DND-41 (cell line): ENCODE results near the gene EXOC3L2.

Experiments
- ATAC-seq: fragments of 200-7000 bp; cut with Tn5 transposase; 3 replicates; pipeline ENCODE4 v1.9.1; 2021; ENCODE audit warnings: low read depth; ENCODE audit not compliant: insufficient read depth
- DNase-seq: peaks from one replicate; pipeline ENCODE4 v3.0.0-alpha.2; 2020
- H2AFZ ChIP-seq: 2 replicates; pipeline ENCODE4 v1.6.0; 2012; ENCODE audit warnings: low read depth, low read length
- H3K27ac ChIP-seq: 2 replicates; pipeline ENCODE4 v1.5.1; 2012; ENCODE audit warnings: low read length, inconsistent platforms
- H3K27me3 ChIP-seq: fragments of 200-600 bp; sonication (generic); 2 replicates; pipeline ENCODE4 v1.6.0; 2012; ENCODE audit warnings: low read length, mild to moderate bottlenecking, inconsistent platforms; ENCODE audit not compliant: insufficient read depth, poor library complexity
- H3K36me3 ChIP-seq: 2 replicates; pipeline ENCODE4 v1.5.1; 2012; ENCODE audit warnings: low read length, inconsistent platforms; ENCODE audit not compliant: insufficient read depth
- H3K4me1 ChIP-seq: 2 replicates; pipeline ENCODE4 v1.5.1; 2012; ENCODE audit warnings: mild to moderate bottlenecking, low read length; ENCODE audit not compliant: insufficient read depth
- H3K4me2 ChIP-seq: 2 replicates; pipeline ENCODE4 v1.6.0; 2012; ENCODE audit warnings: mild to moderate bottlenecking, moderate library complexity, low read length, inconsistent platforms; ENCODE audit not compliant: insufficient read depth
- H3K4me3 ChIP-seq, 2 experiments: fragments of 200-600 bp in 1 of 2; shearing (Covaris generic) in 1 of 2; 2 replicates each; pipeline ENCODE4 v1.5.1; 2012 to 2016; ENCODE audit warnings: inconsistent platforms in 2 of 2, low read length in 2 of 2, mild to moderate bottlenecking in 2 of 2, low read depth in 1 of 2, moderate library complexity in 1 of 2
- H3K79me2 ChIP-seq: 2 replicates; pipeline ENCODE4 v1.6.0; 2012; ENCODE audit warnings: low read length, inconsistent platforms; ENCODE audit not compliant: insufficient read depth
- H3K9ac ChIP-seq: 2 replicates; pipeline ENCODE4 v1.6.0; 2012; ENCODE audit warnings: low read depth, mild to moderate bottlenecking, inconsistent platforms, low read length, moderate library complexity
- H3K9me3 ChIP-seq: 2 replicates; pipeline ENCODE4 v1.5.1; 2012; ENCODE audit warnings: low read length, moderate library complexity, mild to moderate bottlenecking, inconsistent platforms; ENCODE audit not compliant: insufficient read depth, severe bottlenecking
- H4K20me1 ChIP-seq: 2 replicates; pipeline ENCODE4 v1.6.0; 2012; ENCODE audit warnings: low read length; ENCODE audit not compliant: insufficient read depth
- EZH2 ChIP-seq: IDR thresholded peaks from 3 replicates; pipeline ENCODE4 v1.6.1; 2012; ENCODE audit warnings: borderline replicate concordance, low read depth, mild to moderate bottlenecking, moderate library complexity, low read length, inconsistent platforms; ENCODE audit not compliant: severe bottlenecking
- TF ChIP-seq, protein P1 (sequence below): IDR thresholded peaks from 2 replicates; pipeline ENCODE4 v1.5.1; 2012; ENCODE audit warnings: borderline replicate concordance, low read length, moderate library complexity, mild to moderate bottlenecking; ENCODE audit not compliant: poor library complexity, severe bottlenecking; ENCODE audit errors: extremely low read depth

The EXOC3L2 gene

DNA sequence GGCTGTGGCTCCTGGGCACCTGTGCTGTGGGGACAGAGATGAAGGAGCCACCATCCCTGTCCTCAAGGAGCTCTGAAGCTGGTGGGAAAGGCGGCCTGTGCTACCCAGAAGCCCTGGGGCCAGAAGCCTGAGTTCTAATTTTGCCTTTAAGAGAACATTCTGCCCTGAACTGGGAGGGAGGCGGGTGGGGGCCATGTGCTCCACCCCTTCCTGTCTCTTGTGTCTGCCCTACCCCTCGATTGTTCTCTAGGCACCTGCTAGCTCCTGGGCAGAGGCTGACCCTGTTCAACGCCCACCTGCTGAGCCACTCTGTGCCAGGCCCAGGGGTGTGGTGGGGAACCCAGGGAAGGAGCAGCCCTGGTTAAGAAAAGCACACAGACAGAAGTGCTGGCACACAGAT is 73.0 kb downstream of the EXOC3L2 start:
- H3K36me3 ChIP-seq = no peaks in the 10 kb centered on the region
- peaks cover 5% of the 10 kb centered on the region for H3K79me2 ChIP-seq
- H3K4me3 ChIP-seq = no peak overlapping the region
- ATAC-seq = peak; percentile 51; the same call in 2 of the 3 replicates
- H3K4me2 ChIP-seq = no peak overlapping the region
- no peaks in the 10 kb centered on the region for H3K9me3 ChIP-seq
- TF ChIP-seq EZH2 = no peak
- TF ChIP-seq, protein P1, sequence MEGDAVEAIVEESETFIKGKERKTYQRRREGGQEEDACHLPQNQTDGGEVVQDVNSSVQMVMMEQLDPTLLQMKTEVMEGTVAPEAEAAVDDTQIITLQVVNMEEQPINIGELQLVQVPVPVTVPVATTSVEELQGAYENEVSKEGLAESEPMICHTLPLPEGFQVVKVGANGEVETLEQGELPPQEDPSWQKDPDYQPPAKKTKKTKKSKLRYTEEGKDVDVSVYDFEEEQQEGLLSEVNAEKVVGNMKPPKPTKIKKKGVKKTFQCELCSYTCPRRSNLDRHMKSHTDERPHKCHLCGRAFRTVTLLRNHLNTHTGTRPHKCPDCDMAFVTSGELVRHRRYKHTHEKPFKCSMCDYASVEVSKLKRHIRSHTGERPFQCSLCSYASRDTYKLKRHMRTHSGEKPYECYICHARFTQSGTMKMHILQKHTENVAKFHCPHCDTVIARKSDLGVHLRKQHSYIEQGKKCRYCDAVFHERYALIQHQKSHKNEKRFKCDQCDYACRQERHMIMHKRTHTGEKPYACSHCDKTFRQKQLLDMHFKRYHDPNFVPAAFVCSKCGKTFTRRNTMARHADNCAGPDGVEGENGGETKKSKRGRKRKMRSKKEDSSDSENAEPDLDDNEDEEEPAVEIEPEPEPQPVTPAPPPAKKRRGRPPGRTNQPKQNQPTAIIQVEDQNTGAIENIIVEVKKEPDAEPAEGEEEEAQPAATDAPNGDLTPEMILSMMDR = no peak
- H2AFZ ChIP-seq = no peak overlapping the region
- no peak overlapping the region for H3K27ac ChIP-seq
- no peak overlapping the region for H3K9ac ChIP-seq
- H4K20me1 ChIP-seq = peaks cover 15% of the 10 kb centered on the region
- H3K4me1 ChIP-seq = peaks cover 13% of the 10 kb centered on the region
- no peak for DNase-seq
- H3K27me3 ChIP-seq = no peaks in the 10 kb centered on the region

- Histone ChIP-seq H3K4me2 (no peak overlapping the region), H3K79me2 (no peaks in the 10 kb centered on the region), H3K36me3 (no peaks in the 10 kb centered on the region), H2AFZ (no peak overlapping the region), H3K27me3 (no peaks in the 10 kb centered on the region), H3K4me3 (no peak overlapping the region), H3K27ac (no peak overlapping the region), H3K9ac (no peak overlapping the region), H3K9me3 (no peaks in the 10 kb centered on the region), H4K20me1 (peaks cover 15% of the 10 kb centered on the region), H3K4me1 (peaks cover 5% of the 10 kb centered on the region)
- TF ChIP-seq, protein P1 = no peak
- TF ChIP-seq EZH2 = no peak
- ATAC-seq = peak; percentile 63; the same call in 1 of the 3 replicates
- DNase-seq = no peak
Measured at GRCh38 chr19:45171211-45171623, 74.0 kb downstream of the EXOC3L2 start.

DNA sequence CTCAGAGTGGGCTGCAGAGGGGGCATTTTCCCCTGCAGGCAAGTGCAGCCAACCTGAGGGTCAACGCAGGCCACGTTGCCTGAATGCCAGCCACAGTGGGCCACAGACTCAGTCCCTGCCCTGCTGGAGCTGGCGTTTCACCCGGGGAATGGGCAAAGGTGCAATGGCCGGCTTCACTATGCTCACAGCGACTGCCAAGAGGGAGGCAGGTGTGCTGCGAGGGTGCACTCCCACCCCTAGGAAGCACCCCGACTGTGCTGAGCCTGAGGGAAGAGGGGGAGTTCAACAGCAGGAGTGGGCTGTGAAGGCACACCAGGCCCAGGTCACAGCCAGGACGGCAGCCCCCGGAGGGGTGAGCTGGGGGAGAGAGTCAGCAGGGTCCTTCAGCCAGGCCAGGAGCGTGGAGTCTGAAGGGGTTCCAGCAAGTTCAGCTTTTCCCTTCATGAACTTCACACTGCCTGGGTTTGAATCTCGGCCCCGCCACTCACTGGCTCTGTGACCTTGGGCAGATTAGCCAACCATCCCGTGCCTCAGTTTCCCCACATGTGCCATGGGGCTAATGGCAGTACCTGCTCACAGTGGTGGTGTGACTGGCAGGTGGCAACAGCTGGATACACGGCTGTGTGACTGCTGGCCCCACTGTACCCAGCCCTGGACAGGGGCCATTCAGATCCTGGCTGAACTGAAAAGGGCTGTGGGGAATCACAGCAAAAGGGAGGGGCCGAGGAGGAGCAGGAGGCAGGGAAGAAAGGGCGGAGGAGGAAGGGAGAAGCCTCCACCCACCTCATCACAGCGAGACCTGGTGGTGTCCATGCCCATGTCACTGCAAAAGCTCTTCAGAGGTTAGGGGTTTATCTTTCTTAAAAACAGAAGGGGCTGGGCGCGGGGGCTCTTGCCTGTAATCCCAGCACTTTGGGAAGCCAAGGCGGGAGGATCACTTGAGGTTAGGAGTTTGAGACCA is 74.8 kb downstream of the EXOC3L2 start:
- no peak for DNase-seq
- Histone ChIP-seq H3K79me2 (no peaks in the 10 kb centered on the region), H2AFZ (no peak overlapping the region), H3K4me2 (no peak overlapping the region), H3K4me3 (no peak overlapping the region), H3K27me3 (no peaks in the 10 kb centered on the region), H4K20me1 (peaks cover 15% of the 10 kb centered on the region), H3K4me1 (peaks cover 5% of the 10 kb centered on the region), H3K9me3 (no peaks in the 10 kb centered on the region), H3K36me3 (no peaks in the 10 kb centered on the region), H3K27ac (no peak overlapping the region), H3K9ac (no peak overlapping the region)
- ATAC-seq = no peak
- TF ChIP-seq, protein P1 = no peak
- TF ChIP-seq EZH2 = no peak

DNA sequence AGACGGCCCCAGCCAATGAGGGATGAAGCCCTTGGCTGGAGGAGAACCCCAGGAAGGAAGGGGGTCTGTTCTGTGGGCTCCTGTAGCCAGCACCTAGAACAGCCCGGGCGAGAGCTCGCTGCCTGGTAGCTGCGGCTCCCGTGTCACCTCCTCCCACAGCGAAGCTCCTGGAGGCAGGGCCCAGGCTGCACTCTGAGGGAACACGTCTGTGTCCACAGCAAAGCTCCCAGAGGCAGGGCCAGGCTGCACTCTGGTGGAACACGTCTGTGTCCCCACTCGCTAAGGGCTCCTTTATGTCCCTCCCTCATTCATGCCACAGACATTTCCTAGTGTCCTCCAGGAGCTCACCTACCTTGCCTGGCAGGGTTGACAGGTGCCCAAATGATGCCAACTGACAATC is 75.6 kb downstream of the EXOC3L2 start:
- Histone ChIP-seq H3K9ac (no peak overlapping the region), H3K36me3 (no peaks in the 10 kb centered on the region), H3K79me2 (no peaks in the 10 kb centered on the region), H3K4me1 (peaks cover 5% of the 10 kb centered on the region), H2AFZ (no peak overlapping the region), H3K9me3 (no peaks in the 10 kb centered on the region), H3K27me3 (no peaks in the 10 kb centered on the region), H4K20me1 (peaks cover 15% of the 10 kb centered on the region), H3K27ac (no peak overlapping the region), H3K4me2 (no peak overlapping the region), H3K4me3 (no peak overlapping the region)
- ATAC-seq (no peak), DNase-seq (no peak)
- no peak for TF ChIP-seq EZH2
- TF ChIP-seq, protein P1 = no peak
